Left forelimb (tissue), 1 donor: ENCODE results near the gene NSUN4.
"Not testable (repeated sequence)": the region's sequence is repeated elsewhere in the genome, so short reads cannot be mapped to it uniquely, and the experiment has no call there.

ENCODE experiments used
- DNase-seq: peaks from one replicate; pipeline ENCODE4 v3.0.0-alpha.2; 2018; ENCODE audit warnings: low spot score

Gene NSUN4

DNA sequence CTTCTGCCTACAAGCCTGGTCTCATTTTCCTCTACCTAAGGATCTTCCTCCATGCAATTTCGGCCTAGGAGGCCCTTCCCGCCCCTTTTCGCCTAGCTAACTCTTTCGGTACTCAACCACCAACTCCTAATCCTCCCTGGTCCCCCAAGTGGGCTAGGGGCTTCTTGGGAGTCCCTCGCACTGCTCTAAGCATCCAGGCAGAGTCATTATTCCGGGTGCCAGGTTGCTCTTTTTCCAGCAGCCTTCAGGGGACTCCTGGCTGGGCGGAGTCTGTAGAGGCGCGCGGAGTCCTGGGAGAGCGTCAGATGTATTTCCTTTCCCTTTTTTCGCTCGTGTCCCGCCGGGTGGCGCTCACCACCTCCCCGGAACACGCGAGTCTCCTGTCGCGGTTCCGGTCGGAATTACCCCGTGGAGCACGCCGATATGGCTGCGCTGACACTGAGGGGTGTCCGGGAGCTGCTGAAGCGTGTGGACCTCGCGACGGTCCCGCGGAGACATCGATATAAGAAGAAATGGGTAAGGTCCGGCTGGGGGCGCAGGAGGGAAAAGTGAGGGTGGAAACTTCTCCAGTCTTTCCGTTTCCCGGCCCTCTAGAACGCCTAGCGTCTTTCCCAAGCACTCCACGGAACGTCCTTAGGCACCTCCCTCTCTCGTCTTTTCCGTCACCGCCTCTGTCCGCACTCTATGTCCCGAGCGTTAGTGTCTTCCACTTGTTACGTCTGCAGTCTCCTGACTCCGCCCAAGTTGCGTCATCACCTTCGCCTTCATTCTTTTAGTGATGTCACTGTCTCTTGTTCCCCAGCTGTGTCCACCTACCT is at the start of gene NSUN4:
TSS of gene NSUN4 (plus strand) at position 404 of the 818 bp plus-strand sequence. CDS start at position 424, 20 bp downstream.
- DNase-seq, result peak; percentile 93

DNA sequence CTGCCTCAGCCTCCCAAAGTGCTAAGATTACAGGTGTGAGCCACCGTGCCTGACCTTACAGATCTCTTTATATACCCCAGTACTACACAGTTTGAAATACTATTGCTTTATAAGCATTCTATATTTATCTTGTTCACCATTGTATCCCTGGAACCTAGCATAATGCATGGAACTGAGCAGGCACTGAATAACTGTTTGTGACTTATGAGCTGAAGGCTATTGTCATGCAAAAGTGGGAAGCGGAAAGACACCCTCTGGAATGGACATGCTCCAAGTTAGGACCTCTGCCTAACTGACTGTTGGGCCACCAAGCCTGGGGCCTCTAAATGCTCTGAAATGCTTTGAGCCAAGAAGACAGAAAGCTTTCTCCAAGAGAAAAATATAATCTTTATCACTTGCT is 45.3 kb upstream of the NSUN4 start:
- DNase-seq, result no peak

- DNase-seq, result no peak
Measured at GRCh38 chr1:46298387-46298786, 42.2 kb upstream of the NSUN4 start.

GRCh38 chr1:46300673-46301405 is 39.8 kb upstream of the NSUN4 start:
- DNase-seq, result peak; percentile 67

GRCh38 chr1:46301406-46301807 is 39.2 kb upstream of the NSUN4 start:
- peak; percentile 66 for DNase-seq

DNA sequence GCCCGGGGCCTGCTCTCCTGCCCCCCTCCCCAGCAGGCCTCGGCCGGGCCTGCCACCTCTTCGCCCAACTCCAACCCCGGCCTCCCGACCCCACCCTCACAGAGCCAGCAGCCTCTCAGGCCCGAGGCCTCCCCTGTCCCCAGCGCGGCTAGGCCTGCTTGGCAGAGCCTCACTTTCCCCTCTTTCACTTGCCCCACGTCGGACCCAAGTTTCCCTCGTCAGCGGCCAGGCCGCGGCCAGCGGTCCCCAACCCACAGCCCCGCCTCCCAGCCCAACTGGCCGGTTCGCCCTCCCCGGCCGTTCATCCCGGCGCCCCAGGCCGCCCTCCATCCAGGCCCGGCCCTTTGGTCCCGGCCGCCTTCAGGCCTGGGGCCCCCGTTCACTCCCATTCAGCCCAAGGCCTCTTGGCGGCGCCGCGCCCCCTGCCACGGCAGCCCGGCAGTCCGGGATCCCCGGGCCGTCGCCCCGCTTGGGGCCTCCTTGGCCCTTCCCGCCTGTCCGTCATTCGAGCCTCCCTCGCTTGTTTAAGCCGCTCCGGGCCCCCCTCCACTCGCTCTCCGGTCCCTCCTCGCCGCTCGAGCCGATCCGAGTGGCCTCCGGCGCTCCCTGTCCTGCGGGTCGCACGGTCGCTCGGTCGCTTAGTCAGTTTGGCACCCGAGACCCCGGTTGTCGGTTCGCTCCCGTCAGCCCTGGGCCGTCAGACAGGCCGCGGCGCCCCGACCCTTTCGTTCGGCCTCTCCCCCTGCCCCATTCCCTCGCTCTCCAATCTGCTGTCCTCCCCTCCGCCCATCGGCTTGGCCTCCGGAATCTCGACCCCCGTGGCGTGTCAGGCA is 38.6 kb upstream of the NSUN4 start:
- DNase-seq, result peak; percentile 82

GRCh38 chr1:46302641-46303037 is 38.0 kb upstream of the NSUN4 start:
- no peak for DNase-seq

DNA sequence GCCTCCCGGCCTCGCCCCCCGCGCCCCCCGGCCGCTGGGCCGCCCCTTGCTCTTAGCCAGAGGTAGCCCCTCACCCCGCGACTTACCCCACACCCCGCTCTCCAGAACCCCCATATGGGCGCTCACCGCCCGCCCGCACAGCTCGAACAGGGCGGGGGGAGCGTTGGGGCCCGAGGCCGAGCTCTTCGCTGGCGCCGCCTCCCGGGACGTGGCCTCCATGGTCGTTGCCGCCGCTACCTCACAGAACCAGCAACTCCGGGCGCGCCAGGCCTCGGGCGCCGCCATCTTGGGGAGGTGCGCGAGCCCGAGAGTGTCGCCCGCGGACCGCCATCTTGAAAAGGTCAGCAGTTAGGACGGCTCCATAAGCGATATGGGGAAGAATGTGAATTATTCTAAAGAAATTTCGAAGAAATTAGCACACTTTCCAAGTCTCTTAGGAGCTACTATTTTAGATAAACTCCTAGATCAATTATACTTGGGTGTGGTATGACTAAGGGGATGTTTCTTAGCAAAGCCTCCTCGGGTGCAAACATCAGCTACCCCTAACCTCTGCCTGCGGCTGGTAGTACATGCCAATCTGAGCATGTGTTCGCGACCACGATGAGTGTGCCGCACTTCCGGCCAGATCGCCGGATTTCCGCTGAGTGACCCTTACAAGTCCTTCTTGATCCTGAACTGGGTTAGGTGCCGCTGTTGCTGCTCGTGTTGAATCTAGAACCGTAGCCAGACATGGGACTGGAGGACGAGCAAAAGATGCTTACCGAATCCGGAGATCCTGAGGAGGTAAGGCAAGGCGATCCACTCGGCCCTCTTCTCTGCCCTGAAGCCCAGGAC is 37.4 kb upstream of the NSUN4 start, which contains the start of the genes LRRC41 and UQCRH:
TSS of gene LRRC41 (minus strand) at position 579 of the 834 bp plus-strand sequence. CDS start at position 285, 294 bp downstream.
TSS of gene UQCRH (plus strand) at position 661 of the 834 bp plus-strand sequence. CDS start at position 730, 69 bp downstream.
- peak; percentile 94 for DNase-seq

DNA sequence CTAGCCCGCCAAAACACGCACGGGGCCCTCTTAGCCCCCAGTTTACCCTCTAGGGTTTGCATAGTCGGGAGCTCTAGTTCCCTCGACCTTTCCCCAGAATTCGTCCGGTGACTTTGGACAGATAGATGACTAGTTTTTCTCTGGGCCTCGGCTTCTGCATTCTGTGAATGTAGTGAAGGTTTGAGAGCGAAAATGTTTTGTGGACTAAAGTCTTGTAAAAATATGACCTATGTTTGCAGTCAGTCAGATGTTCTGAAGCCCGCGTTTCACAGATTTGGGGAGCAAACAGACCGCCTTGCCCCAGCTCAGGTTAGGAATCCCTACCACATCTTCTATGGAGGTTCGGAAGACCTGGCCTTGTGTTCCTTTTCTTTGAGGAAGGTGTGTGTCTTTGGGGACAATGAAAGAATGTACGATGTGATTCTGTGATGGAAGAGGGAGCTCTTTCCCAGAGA is 36.7 kb upstream of the NSUN4 start:
- DNase-seq, result no peak

DNA sequence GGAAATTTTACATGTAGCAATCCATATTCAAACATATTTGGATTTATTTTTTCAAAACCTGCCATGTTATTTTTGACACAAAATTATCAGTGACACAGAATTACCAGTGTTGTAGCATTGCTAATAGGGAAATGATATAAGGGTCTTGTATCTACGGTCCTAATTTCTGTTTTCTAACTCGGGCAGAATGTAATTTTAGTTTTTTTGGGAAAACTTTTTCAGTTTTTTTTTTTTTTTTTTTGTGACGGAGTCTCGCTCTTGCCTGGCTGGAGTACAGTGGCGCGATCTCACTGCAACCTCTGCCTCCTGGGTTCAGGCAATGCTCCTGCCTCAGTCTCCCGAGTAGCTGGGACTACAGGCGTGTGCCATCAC is 34.5 kb upstream of the NSUN4 start:
- DNase-seq, result no peak

DNA sequence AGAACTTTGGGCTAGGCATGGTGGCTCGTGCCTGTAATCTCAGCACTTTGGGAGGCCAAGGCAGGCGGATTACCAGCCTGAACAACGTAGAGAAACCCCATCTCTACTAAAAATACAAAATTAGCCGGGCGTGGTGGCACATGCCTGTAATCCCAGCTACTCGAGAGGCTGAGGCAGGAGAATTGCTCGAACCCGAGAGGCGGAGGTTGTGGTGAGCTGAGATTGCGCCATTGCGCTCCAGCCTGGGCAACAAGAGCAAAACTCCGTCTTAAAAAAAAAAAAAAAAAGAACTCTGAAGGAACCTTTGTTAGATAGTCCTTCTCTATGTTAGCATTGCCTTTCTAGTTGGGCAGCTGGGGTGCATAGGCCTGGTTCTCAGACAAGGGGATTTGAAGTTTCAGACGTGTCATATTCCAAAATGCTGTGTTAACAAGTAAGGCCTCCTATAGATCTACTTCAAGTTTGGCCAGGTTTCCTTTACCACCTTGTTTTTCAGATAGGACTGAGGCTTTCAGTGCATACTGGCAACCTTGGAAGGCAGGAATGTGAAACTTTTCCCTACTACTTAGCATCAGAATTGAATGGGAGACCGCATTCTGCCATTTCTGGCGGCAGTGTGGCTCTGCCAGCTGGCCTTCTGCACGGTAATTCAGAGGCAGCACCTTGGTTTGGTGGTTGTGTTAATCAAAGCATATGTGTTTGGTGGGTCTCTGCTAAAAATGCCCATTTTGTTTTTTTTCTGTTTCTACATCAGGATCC is 31.0 kb upstream of the NSUN4 start:
- DNase-seq, result no peak

DNA sequence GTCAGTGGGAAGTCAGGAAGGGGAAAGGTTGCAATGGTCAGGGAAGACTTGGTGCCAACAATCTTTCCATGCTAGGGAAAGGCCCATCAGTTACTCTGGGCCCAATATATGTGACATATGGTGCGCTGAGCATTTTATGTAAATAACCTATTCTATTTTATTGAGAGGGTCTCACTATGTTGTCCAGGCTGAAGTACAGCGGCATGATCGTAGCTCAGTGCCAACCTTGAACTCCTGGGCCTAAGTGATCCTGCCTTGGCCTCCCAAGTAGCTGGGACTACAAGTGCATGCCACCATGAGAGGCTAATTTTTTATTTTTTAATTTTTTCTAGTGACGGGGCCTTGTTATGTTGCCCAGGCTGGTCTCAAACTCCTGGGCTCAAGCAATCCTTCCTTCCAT is 30.3 kb upstream of the NSUN4 start:
- DNase-seq, result no peak

DNA sequence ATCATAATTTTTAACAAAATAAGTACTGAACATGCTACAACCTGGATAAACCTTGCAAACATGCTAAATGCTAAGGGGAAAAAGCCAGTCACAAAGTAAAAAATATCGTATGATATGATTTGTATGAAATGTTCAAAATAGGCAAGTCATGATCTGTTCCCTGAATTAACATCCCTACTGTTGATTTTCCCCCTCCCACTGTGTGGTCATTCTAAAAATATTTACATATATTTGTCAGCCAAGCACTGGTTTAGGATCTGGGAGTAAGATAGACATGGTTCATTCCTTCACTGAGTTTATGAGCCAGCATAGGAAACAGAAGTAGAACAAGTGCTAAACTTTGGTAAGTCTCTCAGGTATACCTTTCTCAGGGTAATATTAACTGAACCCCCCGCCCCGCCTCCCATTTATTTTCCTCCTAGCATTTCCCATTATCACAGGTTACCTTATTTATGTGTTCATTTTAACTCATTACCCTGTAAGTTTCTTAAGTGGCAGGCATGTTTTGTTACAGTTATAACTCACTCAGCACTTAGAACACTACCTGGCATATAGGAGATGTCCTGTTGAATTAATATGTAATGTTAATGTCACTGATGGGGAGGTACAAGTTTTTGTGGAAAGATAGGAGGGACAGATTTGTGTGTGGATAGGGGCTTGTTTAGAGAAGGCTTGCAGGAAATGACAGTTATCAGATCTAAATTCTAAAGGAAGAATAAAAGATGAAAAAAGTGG is 24.8 kb upstream of the NSUN4 start:
- DNase-seq, result no peak

- DNase-seq, result no peak
Measured at GRCh38 chr1:46317323-46317722, 23.3 kb upstream of the NSUN4 start.

GRCh38 chr1:46319301-46319700 is 21.3 kb upstream of the NSUN4 start:
- not testable (repeated sequence) for DNase-seq

DNA sequence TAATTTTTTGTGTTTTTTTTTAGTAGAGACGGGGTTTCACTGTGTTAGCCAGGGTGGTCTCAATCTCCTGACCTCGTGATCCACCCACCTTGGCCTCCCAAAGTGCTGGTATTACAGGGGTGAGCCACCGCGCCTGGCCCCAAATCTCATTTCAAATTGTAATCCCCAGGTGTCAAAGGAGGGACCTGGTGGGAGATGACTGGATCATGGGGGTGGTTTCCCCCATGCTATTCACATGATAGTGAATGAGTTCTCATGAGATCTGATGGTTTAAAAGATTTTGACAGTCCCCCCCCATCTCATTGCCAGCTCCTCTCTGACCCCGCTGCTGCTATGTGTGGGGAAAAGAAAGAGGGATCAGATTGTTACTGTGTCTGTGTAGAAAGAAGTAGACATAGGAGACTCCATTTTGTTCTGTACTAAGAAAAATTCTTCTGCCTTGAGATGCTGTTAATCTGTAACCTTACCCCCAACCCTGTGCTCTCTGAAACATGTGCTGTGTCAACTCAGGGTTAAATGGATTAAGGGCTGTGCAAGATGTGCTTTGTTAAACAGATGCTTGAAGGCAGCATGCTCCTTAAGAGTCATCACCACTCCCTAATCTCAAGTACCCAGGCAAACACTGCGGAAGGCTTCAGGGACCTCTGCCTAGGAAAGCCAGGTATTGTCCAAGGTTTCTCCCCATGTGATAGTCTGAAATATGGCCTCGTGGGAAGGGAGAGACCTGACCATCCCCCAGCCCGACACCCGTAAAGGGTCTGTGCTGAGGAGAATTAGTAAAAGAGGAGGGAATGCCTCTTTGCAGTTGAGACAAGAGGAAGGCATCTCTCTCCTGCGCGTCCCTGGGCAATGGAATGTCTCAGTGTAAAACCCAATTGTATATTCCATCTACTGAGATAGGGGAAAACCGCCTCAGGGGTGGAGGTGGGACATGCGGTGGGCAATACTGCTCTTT is 20.4 kb upstream of the NSUN4 start:
- DNase-seq, result not testable (repeated sequence)

- DNase-seq, result not testable (repeated sequence)
Measured at GRCh38 chr1:46322191-46322590, 18.4 kb upstream of the NSUN4 start.

GRCh38 chr1:46325285-46326076 is 15.1 kb upstream of the NSUN4 start:
- DNase-seq, result not testable (repeated sequence)
